Vagina (tissue), 2 donors: ENCODE results near the gene KCNE4. TPM values are rescaled to one million over a fixed set of nuclear protein-coding genes. Genes with fewer than 3 reads are reported as not detected.
A peak's percentile ranks its signal among the peaks of the same experiment; 100 is the strongest.

Experiments used
- DNase-seq, 2 donors: peaks; one replicate each; pipeline ENCODE4 v3.0.0-alpha.2; 2017; ENCODE audit errors: extremely low spot score in 2 of 2
- H3K27ac ChIP-seq: fragments of 200-600 bp; sonication (generic); one replicate; pipeline ENCODE4 v1.5.1; 2019
- H3K27me3 ChIP-seq: fragments of 200-600 bp; sonication (generic); one replicate; pipeline ENCODE4 v1.5.1; 2019
- H3K36me3 ChIP-seq, 2 donors: fragments of 200-600 bp; sonication (generic); one replicate each; pipeline ENCODE4 v1.5.1; 2017 to 2019
- H3K4me1 ChIP-seq: fragments of 200-600 bp; sonication (generic); one replicate; pipeline ENCODE4 v1.5.1; 2019
- H3K4me3 ChIP-seq, 2 donors: fragments of 200-600 bp; sonication (generic); 1 replicate in 1 of 2; 2 replicates in 1 of 2; pipeline ENCODE4 v1.5.1; 2016 to 2019
- H3K9me3 ChIP-seq: fragments of 200-600 bp; sonication (generic); one replicate; pipeline ENCODE4 v1.5.1; 2019
- POLR2A ChIP-seq, 2 donors: fragments of 450-650 bp; IDR thresholded peaks; one replicate each; pipeline ENCODE4 v1.6.1; 2017; ENCODE audit warnings: antibody characterized with exemption in 2 of 2, mild to moderate bottlenecking in 2 of 2, moderate library complexity in 2 of 2
- POLR2AphosphoS5 ChIP-seq, 2 donors: sonication (generic); formaldehyde crosslinking; IDR thresholded peaks; one replicate each; pipeline ENCODE4 v1.9.0; 2017; ENCODE audit warnings: antibody characterized with exemption in 2 of 2, mild to moderate bottlenecking in 2 of 2, low read depth in 1 of 2; ENCODE audit not compliant: insufficient read depth in 1 of 2
- intact Hi-C: fragments of 100-400 bp; cut with DNase I; formaldehyde crosslinking; loops from one replicate; pipeline ENCODE4 v1.15.1; 2023
- total RNA-seq: library from RNA; depleted of rRNA; stranded (reverse); fragments of >200 nt; gene quantifications from one replicate; pipeline ENCODE4 v1.2.3, GENCODE V29; 2016
- TF ChIP-seq, protein P1 (sequence below), 3 experiments: fragments of 450-650 bp in 2 of 3; fragments of 200-600 bp in 1 of 3; sonication (generic) in 1 of 3; IDR thresholded peaks; one replicate each; pipeline ENCODE4 v1.5.1; 2017 to 2019; ENCODE audit warnings: antibody characterized with exemption in 3 of 3, mild to moderate bottlenecking in 2 of 3, moderate library complexity in 2 of 3

KCNE4 gene
- total RNA-seq, 1 donor from 2014 or later: 4.9 TPM

DNA sequence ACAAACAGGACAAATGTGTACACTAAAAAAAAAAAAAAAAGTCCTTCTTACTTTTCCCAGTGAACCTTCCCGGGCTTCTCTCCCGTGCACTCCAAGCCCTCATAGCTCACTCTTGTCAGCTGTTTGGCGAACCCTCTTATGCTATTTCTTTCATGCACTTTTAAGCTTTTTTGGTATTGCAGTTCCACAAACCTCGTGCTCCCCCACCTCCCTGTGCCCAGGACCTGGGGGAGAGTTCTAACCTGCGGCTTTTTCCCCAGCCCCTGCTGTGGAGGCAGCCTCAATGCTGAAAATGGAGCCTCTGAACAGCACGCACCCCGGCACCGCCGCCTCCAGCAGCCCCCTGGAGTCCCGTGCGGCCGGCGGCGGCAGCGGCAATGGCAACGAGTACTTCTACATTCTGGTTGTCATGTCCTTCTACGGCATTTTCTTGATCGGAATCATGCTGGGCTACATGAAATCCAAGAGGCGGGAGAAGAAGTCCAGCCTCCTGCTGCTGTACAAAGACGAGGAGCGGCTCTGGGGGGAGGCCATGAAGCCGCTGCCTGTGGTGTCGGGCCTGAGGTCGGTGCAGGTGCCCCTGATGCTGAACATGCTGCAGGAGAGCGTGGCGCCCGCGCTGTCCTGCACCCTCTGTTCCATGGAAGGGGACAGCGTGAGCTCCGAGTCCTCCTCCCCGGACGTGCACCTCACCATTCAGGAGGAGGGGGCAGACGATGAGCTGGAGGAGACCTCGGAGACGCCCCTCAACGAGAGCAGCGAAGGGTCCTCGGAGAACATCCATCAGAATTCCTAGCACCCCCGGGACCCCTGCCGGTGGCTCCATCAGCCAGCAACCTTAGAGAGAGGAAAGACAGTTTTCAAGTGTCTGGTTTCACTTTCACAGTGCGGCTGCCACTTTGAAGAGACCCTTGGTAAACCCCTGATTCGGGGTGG lies 826 bp downstream of the KCNE4 start:
- Histone ChIP-seq H3K27me3 (no peaks in the 10 kb centered on the region), H3K36me3 (no peaks in the 10 kb centered on the region), H3K4me3 (peak overlapping the region; percentile 45 to 46), H3K4me1 (peaks cover 37% of the 10 kb centered on the region), H3K9me3 (no peaks in the 10 kb centered on the region), H3K27ac (peak overlapping the region; percentile 87)
- DNase-seq: no peak
- intact Hi-C loops: loop anchor here (5.0 kb wide), 1 partner anchor 61 kb away; no protein-coding TSS in a partner anchor
- TF ChIP-seq POLR2AphosphoS5 (IDR thresholded peaks at IDR 0.05; ENCODE audit: insufficient read depth in 1 of 2, low read depth in 1 of 2): peak in 1 of 2 donors; percentile 30
- TF ChIP-seq POLR2A (IDR thresholded peaks at IDR 0.05): no peak

- H3K27me3 ChIP-seq: no peaks in the 10 kb centered on the region
- H3K36me3 ChIP-seq: no peaks in the 10 kb centered on the region
- peak overlapping the region; percentile 87 for H3K27ac ChIP-seq
- peak overlapping the region; percentile 45 to 46 for H3K4me3 ChIP-seq
- TF ChIP-seq POLR2AphosphoS5 (IDR thresholded peaks at IDR 0.05; ENCODE audit: insufficient read depth in 1 of 2, low read depth in 1 of 2) (peak in 1 of 2 donors; percentile 6), POLR2A (IDR thresholded peaks at IDR 0.05) (no peak)
- intact Hi-C loops: loop anchor here (5.0 kb wide), 1 partner anchor 61 kb away; no protein-coding TSS in a partner anchor
- H3K4me1 ChIP-seq: peaks cover 37% of the 10 kb centered on the region
- no peak for DNase-seq
- H3K9me3 ChIP-seq: no peaks in the 10 kb centered on the region
Measured at GRCh38 chr2:223053484-223054192, 1.6 kb downstream of the KCNE4 start.

- no peaks in the 10 kb centered on the region for H3K9me3 ChIP-seq
- no peaks in the 10 kb centered on the region for H3K27me3 ChIP-seq
- peaks cover 37% of the 10 kb centered on the region for H3K4me1 ChIP-seq
- peak overlapping the region; percentile 87 for H3K27ac ChIP-seq
- intact Hi-C loops: loop anchor here (5.0 kb wide), 1 partner anchor 62 kb away; no protein-coding TSS in a partner anchor
- peak in 1 of 2 donors; percentile 40 for TF ChIP-seq POLR2AphosphoS5 (IDR thresholded peaks at IDR 0.05; ENCODE audit: insufficient read depth in 1 of 2, low read depth in 1 of 2)
- TF ChIP-seq, protein P1, sequence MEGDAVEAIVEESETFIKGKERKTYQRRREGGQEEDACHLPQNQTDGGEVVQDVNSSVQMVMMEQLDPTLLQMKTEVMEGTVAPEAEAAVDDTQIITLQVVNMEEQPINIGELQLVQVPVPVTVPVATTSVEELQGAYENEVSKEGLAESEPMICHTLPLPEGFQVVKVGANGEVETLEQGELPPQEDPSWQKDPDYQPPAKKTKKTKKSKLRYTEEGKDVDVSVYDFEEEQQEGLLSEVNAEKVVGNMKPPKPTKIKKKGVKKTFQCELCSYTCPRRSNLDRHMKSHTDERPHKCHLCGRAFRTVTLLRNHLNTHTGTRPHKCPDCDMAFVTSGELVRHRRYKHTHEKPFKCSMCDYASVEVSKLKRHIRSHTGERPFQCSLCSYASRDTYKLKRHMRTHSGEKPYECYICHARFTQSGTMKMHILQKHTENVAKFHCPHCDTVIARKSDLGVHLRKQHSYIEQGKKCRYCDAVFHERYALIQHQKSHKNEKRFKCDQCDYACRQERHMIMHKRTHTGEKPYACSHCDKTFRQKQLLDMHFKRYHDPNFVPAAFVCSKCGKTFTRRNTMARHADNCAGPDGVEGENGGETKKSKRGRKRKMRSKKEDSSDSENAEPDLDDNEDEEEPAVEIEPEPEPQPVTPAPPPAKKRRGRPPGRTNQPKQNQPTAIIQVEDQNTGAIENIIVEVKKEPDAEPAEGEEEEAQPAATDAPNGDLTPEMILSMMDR (IDR thresholded peaks at IDR 0.05): no peak
- H3K4me3 ChIP-seq: peak overlapping the region; percentile 45 to 46
- no peak for DNase-seq
- no peaks in the 10 kb centered on the region for H3K36me3 ChIP-seq
Measured at GRCh38 chr2:223054193-223054781, 2.3 kb downstream of the KCNE4 start.

DNA sequence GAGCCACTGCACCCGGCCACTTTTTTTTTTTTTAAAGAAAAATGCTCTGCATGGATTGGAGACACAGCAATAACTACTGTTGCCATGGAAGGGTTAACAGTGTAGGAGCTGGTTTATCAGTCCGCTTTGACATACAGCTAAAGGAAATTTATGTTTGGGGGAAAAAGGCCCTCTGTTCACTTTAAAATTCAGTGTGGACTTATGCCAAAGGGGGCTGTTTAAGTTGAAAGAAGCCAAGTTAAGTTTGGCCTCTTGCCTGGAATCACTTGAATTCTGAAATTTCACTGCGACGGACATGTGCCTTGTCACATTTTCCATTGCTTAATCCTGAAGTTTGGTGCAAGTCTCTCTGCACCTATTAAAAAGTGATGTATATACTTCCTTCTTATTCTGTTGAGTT lies 3.1 kb downstream of the KCNE4 start:
- Histone ChIP-seq H3K27me3 (no peaks in the 10 kb centered on the region), H3K4me3 (peak overlapping the region in 1 of 2 donors; percentile 45), H3K4me1 (peaks cover 37% of the 10 kb centered on the region), H3K36me3 (no peaks in the 10 kb centered on the region), H3K27ac (peak overlapping the region; percentile 87), H3K9me3 (no peaks in the 10 kb centered on the region)
- no peak for DNase-seq
- intact Hi-C loops: no loop called here
- no peak for TF ChIP-seq POLR2A (IDR thresholded peaks at IDR 0.05)
- TF ChIP-seq POLR2AphosphoS5 (IDR thresholded peaks at IDR 0.05; ENCODE audit: insufficient read depth in 1 of 2, low read depth in 1 of 2): peak in 1 of 2 donors; percentile 21

DNA sequence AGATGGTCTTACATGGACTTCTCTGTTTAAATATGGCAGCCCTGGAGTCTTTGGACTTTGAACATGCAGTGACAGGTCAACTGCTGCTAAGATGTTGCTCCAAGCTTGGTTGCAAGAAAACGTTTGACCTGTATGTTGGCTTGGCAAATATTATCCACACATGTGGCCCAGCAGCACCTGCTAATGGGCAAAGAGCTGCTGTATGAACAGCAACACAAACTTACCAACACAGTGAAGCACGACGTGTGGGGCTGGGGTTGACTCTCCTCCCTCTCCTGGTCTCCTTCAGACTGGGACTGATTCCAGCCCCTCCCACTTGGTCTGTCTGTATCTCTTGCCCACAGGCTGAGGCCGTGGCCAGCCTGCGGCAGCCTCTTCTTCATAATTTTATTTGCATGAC lies 3.8 kb downstream of the KCNE4 start:
- H3K27ac ChIP-seq: peak overlapping the region; percentile 87
- DNase-seq: no peak
- no peak for TF ChIP-seq POLR2AphosphoS5 (IDR thresholded peaks at IDR 0.05; ENCODE audit: insufficient read depth in 1 of 2, low read depth in 1 of 2)
- no peak for TF ChIP-seq POLR2A (IDR thresholded peaks at IDR 0.05)
- TF ChIP-seq, protein P1 (IDR thresholded peaks at IDR 0.05): no peak
- H3K9me3 ChIP-seq: no peaks in the 10 kb centered on the region
- H3K27me3 ChIP-seq: no peaks in the 10 kb centered on the region
- no peak overlapping the region for H3K4me3 ChIP-seq
- H3K4me1 ChIP-seq: peaks cover 37% of the 10 kb centered on the region
- H3K36me3 ChIP-seq: no peaks in the 10 kb centered on the region
- intact Hi-C loops: no loop called here
